Thyroid gland (tissue), 4 donors: ENCODE data around the gene MPPED1. TPM values are rescaled to one million over a fixed set of nuclear protein-coding genes. Genes with fewer than 3 reads are reported as not detected.
A peak's percentile ranks its signal among the peaks of the same experiment; 100 is the strongest.

ENCODE experiments used
- DNase-seq, 2 donors: peaks; one replicate each; pipeline ENCODE4 v3.0.0-alpha.2; 2019
- H3K27ac ChIP-seq, 3 donors: fragments of 200-600 bp; sonication (generic); 1 replicate in 2 of 3; 2 replicates in 1 of 3; pipeline ENCODE4 v1.5.1; 2016 to 2019; ENCODE audit warnings: mild to moderate bottlenecking in 1 of 3, moderate library complexity in 1 of 3
- H3K27me3 ChIP-seq: fragments of 200-600 bp; sonication (generic); one replicate; pipeline ENCODE4 v1.5.1; 2019
- H3K36me3 ChIP-seq, 2 donors: fragments of 200-600 bp; sonication (generic); one replicate each; pipeline ENCODE4 v1.5.1; 2016 to 2019
- H3K4me1 ChIP-seq, 2 donors: fragments of 200-600 bp; sonication (generic); one replicate each; pipeline ENCODE4 v1.5.1; 2017 to 2019
- H3K4me3 ChIP-seq, 3 donors: fragments of 200-600 bp; sonication (generic); replicated peaks in 1 of 3; 1 replicate in 2 of 3; 2 replicates in 1 of 3; pipeline ENCODE4 v1.5.1; 2016; ENCODE audit warnings: mild to moderate bottlenecking in 1 of 3
- H3K9me3 ChIP-seq: fragments of 200-600 bp; sonication (generic); one replicate; pipeline ENCODE4 v1.5.1; 2017
- CTCF ChIP-seq, 6 experiments: fragments of 200-600 bp in 3 of 6; fragments of 450-650 bp in 3 of 6; sonication (generic) in 3 of 6; IDR thresholded peaks; one replicate each; pipeline ENCODE4 v1.5.1; 2016 to 2019; ENCODE audit warnings: antibody characterized with exemption in 6 of 6, mild to moderate bottlenecking in 2 of 6, inconsistent platforms in 1 of 6, moderate library complexity in 1 of 6
- POLR2A ChIP-seq, 2 donors: fragments of 450-650 bp; IDR thresholded peaks; one replicate each; pipeline ENCODE4 v1.6.1; 2017; ENCODE audit warnings: antibody characterized with exemption in 2 of 2, mild to moderate bottlenecking in 2 of 2, moderate library complexity in 1 of 2
- WGBS, 2 donors: methylation state at CpG; one replicate each; pipeline ENCODE4 v1.1.5; 2017; 5-methylcytosine and 5-hydroxymethylcytosine counted together
- intact Hi-C: fragments of 100-400 bp; cut with DNase I; formaldehyde crosslinking; loops from one replicate; pipeline ENCODE4 v1.15.1; 2023
- total RNA-seq, 4 donors: library from RNA; depleted of rRNA; stranded (reverse); fragments of >200 nt; gene quantifications; one replicate each; pipeline ENCODE4 v1.2.3, GENCODE V29; 2016

Gene MPPED1
- total RNA-seq, 4 donors from 2014 or later, result not detected

- Histone ChIP-seq H3K27me3 (no peaks in the 10 kb centered on the region), H3K9me3 (no peaks in the 10 kb centered on the region), H3K27ac (no peak overlapping the region), H3K4me3 (no peak overlapping the region), H3K4me1 (no peaks in the 10 kb centered on the region), H3K36me3 (no peaks in the 10 kb centered on the region)
- intact Hi-C loops, result no loop called here
- TF ChIP-seq CTCF (IDR thresholded peaks at IDR 0.05) (no peak), POLR2A (IDR thresholded peaks at IDR 0.05) (no peak)
- DNase-seq, result no peak
- WGBS, 2 donors, result 93 to 100% methylated on average over 3 to 4 of the region's 4 CpGs
These were observed 28.7 kb downstream of the MPPED1 start for GRCh38 chr22:43440556-43440955.

- TF ChIP-seq CTCF (IDR thresholded peaks at IDR 0.05) (no peak), POLR2A (IDR thresholded peaks at IDR 0.05) (no peak)
- H3K4me3 ChIP-seq, result no peak overlapping the region
- intact Hi-C loops, result no loop called here
- no peaks in the 10 kb centered on the region for H3K36me3 ChIP-seq
- H3K4me1 ChIP-seq, result no peaks in the 10 kb centered on the region
- no peak for DNase-seq
- no peaks in the 10 kb centered on the region for H3K9me3 ChIP-seq
- no peaks in the 10 kb centered on the region for H3K27me3 ChIP-seq
- H3K27ac ChIP-seq, result no peak overlapping the region
- WGBS, 2 donors, result 79 to 80% methylated on average over 5 to 6 of the region's 6 CpGs
These were observed 29.4 kb downstream of the MPPED1 start for GRCh38 chr22:43441216-43441615.

GRCh38 chr22:43441751-43442150 lies 29.9 kb downstream of the MPPED1 start:
- Histone ChIP-seq H3K27ac (no peak overlapping the region), H3K9me3 (no peaks in the 10 kb centered on the region), H3K36me3 (no peaks in the 10 kb centered on the region), H3K4me3 (no peak overlapping the region), H3K27me3 (no peaks in the 10 kb centered on the region), H3K4me1 (no peaks in the 10 kb centered on the region)
- intact Hi-C loops, result no loop called here
- TF ChIP-seq POLR2A (IDR thresholded peaks at IDR 0.05) (no peak), CTCF (IDR thresholded peaks at IDR 0.05) (no peak)
- DNase-seq, result no peak
- 66 to 81% methylated on average over 8 of the region's 8 CpGs for WGBS, 2 donors

GRCh38 chr22:43442386-43443151 lies 30.8 kb downstream of the MPPED1 start:
- intact Hi-C loops, result no loop called here
- no peak overlapping the region for H3K4me3 ChIP-seq
- H3K27ac ChIP-seq, result no peak overlapping the region
- no peaks in the 10 kb centered on the region for H3K4me1 ChIP-seq
- 74 to 77% methylated on average over 14 to 15 of the region's 16 CpGs for WGBS, 2 donors
- no peak for TF ChIP-seq CTCF (IDR thresholded peaks at IDR 0.05)
- no peak for TF ChIP-seq POLR2A (IDR thresholded peaks at IDR 0.05)
- DNase-seq, result no peak
- H3K9me3 ChIP-seq, result no peaks in the 10 kb centered on the region
- no peaks in the 10 kb centered on the region for H3K36me3 ChIP-seq
- no peaks in the 10 kb centered on the region for H3K27me3 ChIP-seq

- no peaks in the 10 kb centered on the region for H3K27me3 ChIP-seq
- 56 to 61% methylated on average over 6 of the region's 6 CpGs for WGBS, 2 donors
- no peaks in the 10 kb centered on the region for H3K36me3 ChIP-seq
- TF ChIP-seq CTCF (IDR thresholded peaks at IDR 0.05), result no peak
- no peak for TF ChIP-seq POLR2A (IDR thresholded peaks at IDR 0.05)
- no peaks in the 10 kb centered on the region for H3K4me1 ChIP-seq
- intact Hi-C loops, result no loop called here
- DNase-seq, result peak in 1 of 2 donors; percentile 17
- H3K4me3 ChIP-seq, result no peak overlapping the region
- H3K9me3 ChIP-seq, result no peaks in the 10 kb centered on the region
- H3K27ac ChIP-seq, result no peak overlapping the region
These were observed 31.3 kb downstream of the MPPED1 start for GRCh38 chr22:43443152-43443471.
